ENCODE results near the gene SESTD1.

Gene SESTD1

DNA sequence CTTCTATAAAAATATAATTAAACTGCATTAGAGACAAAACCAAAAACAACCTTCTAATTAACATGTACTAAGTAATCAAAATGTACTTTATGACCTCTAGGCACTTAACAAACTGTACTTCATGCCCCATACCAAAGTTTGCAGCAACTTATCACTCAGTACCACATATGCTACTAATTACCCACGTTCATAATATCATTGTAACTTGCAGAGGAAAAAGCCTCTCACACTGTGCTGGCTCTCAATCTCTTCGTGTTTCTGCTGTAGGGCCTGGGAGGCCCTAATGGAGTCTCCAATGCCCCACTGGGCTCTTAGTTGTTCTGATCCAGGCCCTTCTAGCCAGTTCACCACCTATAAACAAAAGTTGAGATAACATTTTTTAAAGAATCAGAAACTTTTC lies 132.6 kb downstream of the SESTD1 start:
- Histone ChIP-seq H2AFZ (ENCODE audit: low read length) (no peak overlapping the region), H3K27me3 (ENCODE audit: insufficient read depth, low read length, poor library complexity, severe bottlenecking) (no peaks in the 10 kb centered on the region), H3K9ac (ENCODE audit: low read depth, low read length, poor library complexity, severe bottlenecking) (no peak overlapping the region), H3K79me2 (ENCODE audit: insufficient read depth, low read length) (no peaks in the 10 kb centered on the region), H3K36me3 (ENCODE audit: insufficient read depth, low read length) (peaks cover 11% of the 10 kb centered on the region; the same call in 1 of the 2 replicates), H3K9me3 (ENCODE audit: insufficient read depth, low read depth, low read length) (no peaks in the 10 kb centered on the region), H3K4me3 (ENCODE audit: low read length, poor library complexity, severe bottlenecking) (no peak overlapping the region), H3F3A (ENCODE audit: low read depth) (no peaks in the 10 kb centered on the region), H3K4me2 (ENCODE audit: low read depth, low read length, poor library complexity, severe bottlenecking) (no peak overlapping the region), H3K9me2 (replicated peaks; ENCODE audit: low read depth, low read length) (no peaks in the 10 kb centered on the region), H4K20me1 (ENCODE audit: insufficient read depth, low read length, poor library complexity, severe bottlenecking) (no peaks in the 10 kb centered on the region), H3K4me1 (ENCODE audit: insufficient read depth, low read length, poor library complexity, severe bottlenecking) (no peaks in the 10 kb centered on the region)
- TF ChIP-seq, protein P1, sequence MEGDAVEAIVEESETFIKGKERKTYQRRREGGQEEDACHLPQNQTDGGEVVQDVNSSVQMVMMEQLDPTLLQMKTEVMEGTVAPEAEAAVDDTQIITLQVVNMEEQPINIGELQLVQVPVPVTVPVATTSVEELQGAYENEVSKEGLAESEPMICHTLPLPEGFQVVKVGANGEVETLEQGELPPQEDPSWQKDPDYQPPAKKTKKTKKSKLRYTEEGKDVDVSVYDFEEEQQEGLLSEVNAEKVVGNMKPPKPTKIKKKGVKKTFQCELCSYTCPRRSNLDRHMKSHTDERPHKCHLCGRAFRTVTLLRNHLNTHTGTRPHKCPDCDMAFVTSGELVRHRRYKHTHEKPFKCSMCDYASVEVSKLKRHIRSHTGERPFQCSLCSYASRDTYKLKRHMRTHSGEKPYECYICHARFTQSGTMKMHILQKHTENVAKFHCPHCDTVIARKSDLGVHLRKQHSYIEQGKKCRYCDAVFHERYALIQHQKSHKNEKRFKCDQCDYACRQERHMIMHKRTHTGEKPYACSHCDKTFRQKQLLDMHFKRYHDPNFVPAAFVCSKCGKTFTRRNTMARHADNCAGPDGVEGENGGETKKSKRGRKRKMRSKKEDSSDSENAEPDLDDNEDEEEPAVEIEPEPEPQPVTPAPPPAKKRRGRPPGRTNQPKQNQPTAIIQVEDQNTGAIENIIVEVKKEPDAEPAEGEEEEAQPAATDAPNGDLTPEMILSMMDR (conservative IDR thresholded peaks at IDR 0.05; ENCODE audit: low read length), result no peak
- TF ChIP-seq EZH2phosphoT487 (IDR thresholded peaks at IDR 0.05; ENCODE audit: borderline replicate concordance), result no peak

DNA sequence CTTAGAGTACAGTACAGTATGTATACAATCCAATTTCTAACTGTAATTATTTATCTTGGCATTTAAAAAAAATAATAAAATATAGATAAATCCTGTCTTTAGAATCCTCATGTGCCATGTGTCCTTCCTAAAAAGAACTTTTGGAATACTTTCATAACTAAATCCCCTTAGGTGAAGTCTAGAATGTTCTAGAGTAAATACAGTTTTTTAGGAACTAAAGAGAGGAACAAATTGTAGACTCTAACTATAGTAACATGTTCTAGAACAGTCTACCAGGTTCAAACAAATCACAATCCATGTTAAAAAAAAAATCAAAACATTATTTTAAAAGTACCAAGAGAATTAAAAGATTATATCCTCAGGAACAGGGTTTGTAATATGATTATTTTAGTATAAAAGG lies 134.1 kb downstream of the SESTD1 start:
- H3K9ac ChIP-seq (ENCODE audit: low read depth, low read length, poor library complexity, severe bottlenecking), result no peak overlapping the region
- no peak overlapping the region for H2AFZ ChIP-seq (ENCODE audit: low read length)
- H4K20me1 ChIP-seq (ENCODE audit: insufficient read depth, low read length, poor library complexity, severe bottlenecking), result no peaks in the 10 kb centered on the region
- H3K79me2 ChIP-seq (ENCODE audit: insufficient read depth, low read length), result no peaks in the 10 kb centered on the region
- H3K4me3 ChIP-seq (ENCODE audit: low read length, poor library complexity, severe bottlenecking), result no peak overlapping the region
- no peaks in the 10 kb centered on the region for H3K9me3 ChIP-seq (ENCODE audit: insufficient read depth, low read depth, low read length)
- no peak overlapping the region for H3K4me2 ChIP-seq (ENCODE audit: low read depth, low read length, poor library complexity, severe bottlenecking)
- H3K36me3 ChIP-seq (ENCODE audit: insufficient read depth, low read length), result peaks cover 6% of the 10 kb centered on the region; the same call in 1 of the 2 replicates
- no peak for TF ChIP-seq EZH2phosphoT487 (IDR thresholded peaks at IDR 0.05; ENCODE audit: borderline replicate concordance)
- TF ChIP-seq, protein P1 (conservative IDR thresholded peaks at IDR 0.05; ENCODE audit: low read length), result no peak
- H3K27me3 ChIP-seq (ENCODE audit: insufficient read depth, low read length, poor library complexity, severe bottlenecking), result no peaks in the 10 kb centered on the region
- no peaks in the 10 kb centered on the region for H3F3A ChIP-seq (ENCODE audit: low read depth)
- H3K4me1 ChIP-seq (ENCODE audit: insufficient read depth, low read length, poor library complexity, severe bottlenecking), result no peaks in the 10 kb centered on the region
- H3K9me2 ChIP-seq (replicated peaks; ENCODE audit: low read depth, low read length), result no peaks in the 10 kb centered on the region

DNA sequence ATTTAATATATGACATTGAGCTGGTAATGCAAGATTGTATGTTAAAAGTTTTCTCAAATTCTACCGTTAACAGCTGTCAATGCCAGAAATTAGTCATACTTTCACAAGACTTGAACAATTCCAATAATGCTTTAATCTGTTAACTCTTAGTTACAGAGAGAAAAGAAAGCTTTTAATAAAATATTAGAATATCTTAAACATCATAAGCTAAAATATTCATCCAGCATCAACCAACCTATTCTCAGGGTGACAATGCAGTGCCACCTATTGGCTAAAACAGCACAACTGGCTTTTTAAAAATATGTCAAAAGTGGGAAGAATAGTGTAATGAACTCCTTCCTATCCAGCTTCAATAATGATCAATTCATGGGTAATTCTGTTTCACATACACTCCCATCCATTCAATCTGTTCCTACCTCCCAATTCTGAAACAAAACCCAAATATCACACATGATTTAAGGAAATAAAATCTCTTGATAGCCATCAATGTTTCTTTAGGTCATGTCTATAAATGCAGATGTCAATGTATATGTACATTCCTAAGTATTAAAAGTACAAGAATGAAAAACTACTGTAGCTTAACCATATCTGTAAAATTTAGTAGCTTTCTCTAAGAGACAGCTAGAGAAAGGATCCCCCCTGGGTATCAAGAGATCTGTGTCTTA lies 134.9 kb downstream of the SESTD1 start:
- H3K4me2 ChIP-seq (ENCODE audit: low read depth, low read length, poor library complexity, severe bottlenecking), result no peak overlapping the region
- no peaks in the 10 kb centered on the region for H3F3A ChIP-seq (ENCODE audit: low read depth)
- H3K4me3 ChIP-seq (ENCODE audit: low read length, poor library complexity, severe bottlenecking), result no peak overlapping the region

More for the DNA sequence above, 134.9 kb downstream of the SESTD1 start:
- no peaks in the 10 kb centered on the region for H3K79me2 ChIP-seq (ENCODE audit: insufficient read depth, low read length)
- no peaks in the 10 kb centered on the region for H4K20me1 ChIP-seq (ENCODE audit: insufficient read depth, low read length, poor library complexity, severe bottlenecking)
- H3K4me1 ChIP-seq (ENCODE audit: insufficient read depth, low read length, poor library complexity, severe bottlenecking), result peaks cover 5% of the 10 kb centered on the region
- no peak for TF ChIP-seq EZH2phosphoT487 (IDR thresholded peaks at IDR 0.05; ENCODE audit: borderline replicate concordance)
- TF ChIP-seq, protein P1 (conservative IDR thresholded peaks at IDR 0.05; ENCODE audit: low read length), result peak; percentile 87
- no peaks in the 10 kb centered on the region for H3K27me3 ChIP-seq (ENCODE audit: insufficient read depth, low read length, poor library complexity, severe bottlenecking)
- H2AFZ ChIP-seq (ENCODE audit: low read length), result no peak overlapping the region
- H3K9me2 ChIP-seq (replicated peaks; ENCODE audit: low read depth, low read length), result no peaks in the 10 kb centered on the region
- peaks cover 6% of the 10 kb centered on the region; the same call in 1 of the 2 replicates for H3K36me3 ChIP-seq (ENCODE audit: insufficient read depth, low read length)
- no peak overlapping the region for H3K9ac ChIP-seq (ENCODE audit: low read depth, low read length, poor library complexity, severe bottlenecking)
- H3K9me3 ChIP-seq (ENCODE audit: insufficient read depth, low read depth, low read length), result no peaks in the 10 kb centered on the region

Data from Loucy (cell line).